Adipocyte (in vitro differentiated cells): ENCODE data around the gene GMPPA.

Experiments
- DNase-seq: peaks from one replicate; pipeline ENCODE4 v3.0.0-alpha.2; 2015; ENCODE audit warnings: low read depth
- H3K27me3 ChIP-seq: replicated peaks from 2 replicates; pipeline ENCODE4 v1.7.0; 2013; ENCODE audit warnings: mild to moderate bottlenecking, low read length, moderate library complexity; ENCODE audit not compliant: control insufficient read depth, insufficient read depth
- H3K36me3 ChIP-seq: 2 replicates; pipeline ENCODE4 v1.7.0; 2013; ENCODE audit warnings: low read length, mild to moderate bottlenecking, moderate library complexity; ENCODE audit not compliant: control insufficient read depth, insufficient read depth, severe bottlenecking
- H3K4me1 ChIP-seq: 2 replicates; pipeline ENCODE4 v1.7.0; 2013; ENCODE audit warnings: mild to moderate bottlenecking, low read length, moderate library complexity; ENCODE audit not compliant: control insufficient read depth, insufficient read depth
- H3K4me3 ChIP-seq: 2 replicates; pipeline ENCODE4 v1.7.0; 2013; ENCODE audit warnings: mild to moderate bottlenecking, low read length, moderate library complexity
- H3K9ac ChIP-seq: 2 replicates; pipeline ENCODE4 v1.7.0; 2013; ENCODE audit warnings: mild to moderate bottlenecking, low read length, moderate library complexity
- H3K9me3 ChIP-seq: 2 replicates; pipeline ENCODE4 v1.7.0; 2013; ENCODE audit warnings: mild to moderate bottlenecking, low read length, moderate library complexity; ENCODE audit not compliant: control insufficient read depth

Gene GMPPA

DNA sequence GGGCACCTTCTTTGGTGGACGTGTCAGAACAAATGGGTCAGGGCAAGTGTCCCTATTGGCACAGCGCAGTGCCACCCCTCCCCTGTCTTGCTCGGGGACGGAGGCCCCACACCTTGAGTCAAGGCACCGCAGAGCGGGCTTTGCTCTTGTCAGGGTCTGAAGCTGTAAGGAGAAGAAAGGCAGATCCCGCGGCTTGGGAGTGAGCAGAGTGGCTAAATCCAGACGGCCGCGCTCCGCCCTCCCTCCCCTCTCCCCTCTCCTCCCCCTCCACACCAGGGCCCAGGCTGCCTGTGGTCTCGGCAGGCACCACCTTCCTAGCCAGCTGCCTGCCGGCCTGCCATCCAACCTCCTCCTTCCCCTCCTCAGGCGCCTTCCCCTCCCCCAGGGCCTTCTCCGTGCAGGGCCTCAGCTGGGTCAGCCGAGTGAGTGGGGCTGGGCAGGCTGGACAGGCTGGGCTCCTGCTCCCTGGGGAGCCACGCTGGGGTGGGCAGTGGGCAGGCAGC lies 38.2 kb upstream of the GMPPA start:
- Histone ChIP-seq H3K9me3 (no peaks in the 10 kb centered on the region), H3K4me3 (no peak overlapping the region), H3K36me3 (peaks cover 8% of the 10 kb centered on the region), H3K4me1 (peaks cover 20% of the 10 kb centered on the region), H3K9ac (peak overlapping the region; percentile 62), H3K27me3 (no peaks in the 10 kb centered on the region)
- peak; percentile 69 for DNase-seq

DNA sequence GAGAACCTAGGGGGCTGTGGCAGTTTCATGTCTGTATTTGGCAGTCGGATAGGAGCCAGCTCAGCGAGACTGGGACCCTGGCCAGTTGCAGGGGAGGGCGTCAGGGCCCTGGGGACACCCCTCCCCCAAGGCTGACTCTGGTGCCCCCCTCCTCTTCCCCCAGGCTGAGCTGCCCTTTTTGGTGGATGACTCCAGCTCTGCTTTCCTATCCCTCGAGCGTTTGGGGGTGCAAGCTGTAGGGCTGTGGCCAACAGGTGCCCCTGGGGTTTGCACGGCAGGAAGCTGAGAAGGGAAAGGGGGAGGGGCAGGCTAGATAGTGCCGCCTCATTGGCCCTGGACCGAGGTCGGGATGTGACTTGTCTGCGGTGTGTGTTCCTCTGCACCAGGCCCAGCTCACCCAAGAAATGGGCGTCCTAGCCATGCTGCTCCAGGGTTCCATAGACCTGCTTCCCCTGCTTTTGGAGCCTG lies 37.6 kb upstream of the GMPPA start:
- H3K9me3 ChIP-seq: no peaks in the 10 kb centered on the region
- H3K4me3 ChIP-seq: no peak overlapping the region
- H3K4me1 ChIP-seq: peaks cover 20% of the 10 kb centered on the region
- no peak for DNase-seq
- H3K27me3 ChIP-seq: no peaks in the 10 kb centered on the region
- H3K36me3 ChIP-seq: peaks cover 8% of the 10 kb centered on the region
- no peak overlapping the region for H3K9ac ChIP-seq

DNA sequence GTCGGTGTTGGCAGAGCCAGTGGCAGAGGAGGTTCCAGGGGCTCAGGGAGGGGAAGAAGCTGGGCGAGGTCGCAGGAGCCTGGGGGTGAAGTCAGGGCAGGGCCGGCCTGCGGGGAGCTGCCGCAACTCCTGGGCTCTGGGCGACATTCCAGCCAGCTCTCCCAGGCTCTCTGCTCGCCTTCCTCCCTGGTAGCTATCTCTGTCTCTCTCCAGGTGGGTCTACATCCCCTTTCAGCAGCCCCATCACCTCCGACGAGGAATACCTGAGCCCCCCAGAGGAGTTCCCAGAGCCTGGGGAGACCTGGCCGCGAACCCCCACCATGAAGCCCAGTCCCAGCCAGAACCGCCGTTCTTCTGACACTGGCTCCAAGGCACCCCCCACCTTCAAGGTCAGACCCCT lies 37.0 kb upstream of the GMPPA start:
- no peaks in the 10 kb centered on the region for H3K27me3 ChIP-seq
- peaks cover 12% of the 10 kb centered on the region for H3K36me3 ChIP-seq
- H3K9me3 ChIP-seq: no peaks in the 10 kb centered on the region
- no peak for DNase-seq
- H3K4me1 ChIP-seq: peaks cover 20% of the 10 kb centered on the region
- no peak overlapping the region for H3K9ac ChIP-seq
- H3K4me3 ChIP-seq: no peak overlapping the region

DNA sequence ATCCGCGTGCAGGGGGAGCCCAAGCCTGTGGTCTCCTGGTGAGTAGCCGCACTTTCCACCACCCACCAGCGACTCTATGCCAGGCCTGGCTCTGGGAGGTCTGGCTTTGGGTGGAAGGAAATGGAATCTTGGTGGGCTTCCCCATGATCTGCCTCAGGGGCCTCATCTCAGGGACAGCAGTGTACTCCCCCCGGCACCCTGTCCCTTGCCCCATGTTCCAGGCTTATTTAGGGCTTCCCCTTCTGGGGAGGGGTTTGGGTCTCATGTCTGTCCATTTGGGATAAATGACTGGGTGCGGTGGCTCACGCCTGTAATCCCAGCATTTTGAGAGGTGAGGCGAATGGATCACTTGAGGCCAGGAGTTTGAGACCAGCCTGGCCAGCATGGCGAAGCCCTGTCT lies 36.3 kb upstream of the GMPPA start:
- Histone ChIP-seq H3K36me3 (peaks cover 12% of the 10 kb centered on the region), H3K9ac (no peak overlapping the region), H3K4me1 (peaks cover 20% of the 10 kb centered on the region), H3K27me3 (no peaks in the 10 kb centered on the region), H3K4me3 (no peak overlapping the region), H3K9me3 (no peaks in the 10 kb centered on the region)
- DNase-seq: no peak

DNA sequence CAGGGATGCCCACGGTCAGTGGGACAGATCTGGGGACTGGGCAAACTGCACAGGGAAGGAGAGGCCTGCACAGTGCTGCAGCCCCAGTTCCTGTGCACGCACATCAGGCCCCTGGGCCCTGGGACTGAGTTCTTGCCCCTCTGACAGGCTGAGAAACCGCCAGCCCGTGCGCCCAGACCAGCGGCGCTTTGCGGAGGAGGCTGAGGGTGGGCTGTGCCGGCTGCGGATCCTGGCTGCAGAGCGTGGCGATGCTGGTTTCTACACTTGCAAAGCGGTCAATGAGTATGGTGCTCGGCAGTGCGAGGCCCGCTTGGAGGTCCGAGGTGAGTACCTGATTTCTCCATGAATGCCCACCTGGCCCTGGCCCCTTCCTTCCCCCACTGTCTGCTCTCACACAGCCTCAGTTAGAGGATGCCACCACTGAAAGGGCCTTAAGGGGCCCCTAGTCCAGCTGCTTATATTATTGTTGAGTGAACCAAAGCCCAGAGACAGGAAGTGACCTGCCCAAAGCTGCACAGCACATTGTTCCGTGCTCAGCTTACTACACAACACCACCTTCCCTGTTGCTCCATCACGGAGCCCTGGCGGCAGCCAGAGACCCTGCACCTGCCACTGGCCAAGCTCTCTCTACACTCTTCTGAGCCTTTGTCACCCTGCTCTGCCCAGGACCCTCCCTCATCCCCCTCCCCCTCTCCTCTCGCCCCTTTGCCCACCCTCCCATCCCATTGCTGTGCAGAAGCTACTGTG lies 34.2 kb upstream of the GMPPA start:
- no peak overlapping the region for H3K9ac ChIP-seq
- peaks cover 23% of the 10 kb centered on the region for H3K4me1 ChIP-seq
- no peak overlapping the region for H3K4me3 ChIP-seq
- no peak for DNase-seq
- H3K9me3 ChIP-seq: no peaks in the 10 kb centered on the region
- H3K27me3 ChIP-seq: no peaks in the 10 kb centered on the region
- peaks cover 12% of the 10 kb centered on the region for H3K36me3 ChIP-seq

DNA sequence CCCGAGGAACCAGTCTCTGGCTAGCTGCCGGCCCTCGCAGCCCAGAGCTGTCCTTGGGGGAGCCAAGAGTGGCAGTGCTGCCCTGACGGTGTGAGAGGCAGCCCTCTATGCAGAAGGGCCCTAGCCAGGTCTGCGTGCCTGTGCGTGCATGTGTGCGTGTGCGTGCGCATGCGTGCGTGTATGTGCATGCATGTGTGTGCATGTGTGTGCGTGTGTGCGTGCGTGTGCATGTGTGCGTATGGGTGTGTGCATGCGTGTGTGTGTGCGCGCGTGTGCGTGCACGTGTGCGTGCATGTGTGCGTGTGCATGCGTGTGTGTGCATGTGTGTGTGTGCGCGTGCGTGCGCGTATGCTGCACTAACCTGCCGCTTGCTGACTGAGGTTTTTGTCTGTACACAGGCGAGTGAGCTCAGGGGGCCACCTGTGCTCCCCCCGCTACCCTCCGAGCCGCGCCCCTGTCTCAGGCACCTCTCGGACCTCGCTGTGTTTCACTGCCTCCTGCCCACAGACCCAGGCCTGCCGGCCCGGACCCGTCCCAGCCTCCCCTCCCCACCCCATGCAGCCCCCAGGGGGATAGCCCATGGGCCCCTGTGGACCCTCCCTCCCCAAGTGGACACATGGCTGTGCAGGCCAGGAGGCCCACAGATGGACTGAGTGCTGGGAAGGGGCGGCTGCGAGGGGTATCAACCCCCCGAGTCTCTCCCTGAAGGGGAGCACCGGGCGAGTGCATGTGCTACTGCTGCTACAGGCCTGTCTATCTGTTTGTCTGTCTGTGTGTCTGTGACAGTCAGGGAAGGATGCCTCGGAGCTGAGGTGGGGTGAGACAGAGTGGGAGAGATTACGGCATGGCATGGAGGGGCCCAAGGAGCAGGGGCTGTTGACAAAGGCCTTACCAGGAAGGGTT lies 32.8 kb upstream of the GMPPA start:
- Histone ChIP-seq H3K4me3 (no peak overlapping the region), H3K4me1 (peaks cover 11% of the 10 kb centered on the region), H3K9ac (no peak overlapping the region), H3K27me3 (no peaks in the 10 kb centered on the region), H3K36me3 (peaks cover 12% of the 10 kb centered on the region), H3K9me3 (no peaks in the 10 kb centered on the region)
- no peak for DNase-seq

DNA sequence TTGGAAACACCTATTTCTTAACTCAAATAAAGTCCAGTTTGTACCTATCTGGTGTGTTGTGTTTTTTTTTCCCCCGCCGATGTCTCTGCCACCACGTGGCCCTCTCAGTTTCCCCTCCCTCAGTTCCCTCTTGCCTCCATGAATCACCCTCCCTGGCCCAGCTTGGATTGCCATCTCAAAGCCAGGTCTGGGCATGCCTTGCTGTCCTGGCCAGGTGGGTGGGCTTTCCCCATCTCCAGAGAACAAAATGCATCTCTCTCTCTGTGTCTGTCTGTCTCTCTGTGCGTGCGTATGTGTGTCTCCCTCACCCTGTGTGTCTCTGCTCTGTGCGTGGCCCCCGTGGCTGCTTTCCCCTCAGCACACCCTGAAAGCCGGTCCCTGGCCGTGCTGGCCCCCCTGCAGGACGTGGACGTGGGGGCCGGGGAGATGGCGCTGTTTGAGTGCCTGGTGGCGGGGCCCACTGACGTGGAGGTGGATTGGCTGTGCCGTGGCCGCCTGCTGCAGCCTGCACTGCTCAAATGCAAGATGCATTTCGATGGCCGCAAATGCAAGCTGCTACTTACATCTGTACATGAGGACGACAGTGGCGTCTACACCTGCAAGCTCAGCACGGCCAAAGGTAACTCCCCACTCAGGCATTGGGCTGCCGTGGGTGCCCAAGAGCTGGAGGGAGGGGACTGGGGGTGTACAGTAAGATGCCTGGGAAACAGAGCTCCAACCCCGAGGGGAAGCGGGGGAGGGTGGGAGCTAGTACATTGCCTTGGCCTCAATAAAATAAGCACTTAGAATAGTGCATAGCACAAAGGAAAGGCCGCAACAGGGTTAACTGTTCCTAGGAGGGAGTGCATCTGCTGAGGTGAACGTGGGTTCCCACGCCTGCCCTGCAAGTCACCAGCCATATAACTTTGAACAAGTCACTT lies 31.6 kb upstream of the GMPPA start:
- peaks cover 6% of the 10 kb centered on the region for H3K4me1 ChIP-seq
- H3K9me3 ChIP-seq: no peaks in the 10 kb centered on the region
- no peak overlapping the region for H3K9ac ChIP-seq
- H3K4me3 ChIP-seq: no peak overlapping the region
- H3K36me3 ChIP-seq: peaks cover 12% of the 10 kb centered on the region
- no peaks in the 10 kb centered on the region for H3K27me3 ChIP-seq
- DNase-seq: no peak

DNA sequence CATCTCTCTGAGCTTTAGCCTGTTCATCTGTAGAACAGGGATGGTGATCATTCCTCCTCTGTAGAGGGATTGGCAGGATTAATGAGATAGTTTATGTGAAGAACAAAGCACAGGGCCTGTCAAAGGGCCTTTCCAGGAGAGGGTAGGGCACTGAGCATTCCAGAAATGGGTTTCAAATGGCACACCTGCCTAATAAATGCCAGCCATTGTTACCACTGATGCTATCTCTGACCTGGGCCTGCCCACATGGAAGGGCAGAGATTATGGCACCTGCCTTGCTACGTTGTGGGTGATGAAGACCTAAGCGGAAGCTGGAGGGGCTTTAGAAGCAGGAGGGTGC lies 31.0 kb upstream of the GMPPA start:
- H3K4me1 ChIP-seq: peaks cover 6% of the 10 kb centered on the region
- H3K4me3 ChIP-seq: no peak overlapping the region
- no peaks in the 10 kb centered on the region for H3K9me3 ChIP-seq
- H3K27me3 ChIP-seq: no peaks in the 10 kb centered on the region
- peaks cover 12% of the 10 kb centered on the region for H3K36me3 ChIP-seq
- no peak for DNase-seq
- no peak overlapping the region for H3K9ac ChIP-seq

DNA sequence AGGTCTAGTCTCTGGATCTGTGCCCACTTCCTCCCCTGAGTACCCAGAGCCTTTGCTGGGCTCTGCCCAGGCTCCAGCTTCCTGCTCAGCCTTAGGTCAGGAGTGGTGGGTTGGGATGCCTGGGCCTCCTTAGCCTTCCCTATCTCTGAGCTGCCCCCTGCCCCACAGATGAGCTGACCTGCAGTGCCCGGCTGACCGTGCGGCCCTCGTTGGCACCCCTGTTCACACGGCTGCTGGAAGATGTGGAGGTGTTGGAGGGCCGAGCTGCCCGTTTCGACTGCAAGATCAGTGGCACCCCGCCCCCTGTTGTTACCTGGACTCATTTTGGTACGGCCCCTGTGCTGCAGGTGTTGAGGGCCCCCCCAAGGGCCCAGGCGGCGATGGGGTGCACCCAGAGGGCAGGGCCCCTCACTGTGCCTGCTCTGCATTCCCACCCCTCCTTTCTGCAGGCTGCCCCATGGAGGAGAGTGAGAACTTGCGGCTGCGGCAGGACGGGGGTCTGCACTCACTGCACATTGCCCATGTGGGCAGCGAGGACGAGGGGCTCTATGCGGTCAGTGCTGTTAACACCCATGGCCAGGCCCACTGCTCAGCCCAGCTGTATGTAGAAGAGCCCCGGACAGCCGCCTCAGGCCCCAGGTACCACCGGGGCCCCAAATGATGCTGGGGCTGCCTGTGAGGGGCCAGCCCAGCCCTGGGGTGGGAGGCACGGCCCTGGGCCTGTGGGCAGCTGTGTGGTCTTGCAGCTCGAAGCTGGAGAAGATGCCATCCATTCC lies 30.1 kb upstream of the GMPPA start:
- DNase-seq: no peak
- Histone ChIP-seq H3K27me3 (no peaks in the 10 kb centered on the region), H3K9ac (no peak overlapping the region), H3K4me1 (peaks cover 6% of the 10 kb centered on the region), H3K36me3 (peaks cover 14% of the 10 kb centered on the region), H3K4me3 (no peak overlapping the region), H3K9me3 (no peaks in the 10 kb centered on the region)

DNA sequence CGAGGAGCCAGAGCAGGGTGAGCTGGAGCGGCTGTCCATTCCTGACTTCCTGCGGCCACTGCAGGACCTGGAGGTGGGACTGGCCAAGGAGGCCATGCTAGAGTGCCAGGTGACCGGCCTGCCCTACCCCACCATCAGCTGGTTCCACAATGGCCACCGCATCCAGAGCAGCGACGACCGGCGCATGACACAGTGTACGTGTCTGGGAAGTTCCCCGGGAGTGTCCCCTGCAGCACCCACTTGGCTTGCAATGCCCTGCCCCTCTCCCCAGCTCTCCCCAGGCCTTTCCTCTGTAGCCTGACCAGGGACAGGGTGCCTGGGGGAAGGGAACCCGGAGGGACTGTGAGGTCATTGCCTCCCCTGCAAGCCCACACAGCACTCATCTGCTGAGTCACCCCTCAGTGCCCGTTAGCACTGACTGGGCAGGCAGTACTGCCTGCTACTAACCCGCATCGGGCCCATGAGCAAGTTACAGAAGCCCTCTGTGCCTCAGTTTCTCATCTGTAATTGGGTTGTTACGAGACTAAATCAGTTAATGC lies 29.4 kb upstream of the GMPPA start:
- peak; percentile 54 for DNase-seq

More for the DNA sequence above, 29.4 kb upstream of the GMPPA start:
- H3K9ac ChIP-seq: no peak overlapping the region
- H3K27me3 ChIP-seq: no peaks in the 10 kb centered on the region
- H3K4me1 ChIP-seq: peaks cover 6% of the 10 kb centered on the region
- no peaks in the 10 kb centered on the region for H3K9me3 ChIP-seq
- H3K4me3 ChIP-seq: no peak overlapping the region
- H3K36me3 ChIP-seq: peaks cover 14% of the 10 kb centered on the region
